DOHH2 (cell line): ENCODE data around the gene ALDH1B1.

Experiments
- CTCF ChIP-seq: fragments of 200-600 bp; sonication (generic); IDR thresholded peaks from one replicate; pipeline ENCODE4 v1.5.1; 2014; ENCODE audit warnings: antibody characterized with exemption, mild to moderate bottlenecking, low read depth, low read length; ENCODE audit not compliant: poor library complexity, severe bottlenecking
- EZH2phosphoT487 ChIP-seq: fragments of 200-600 bp; sonication (generic); IDR thresholded peaks from 2 replicates; pipeline ENCODE4 v1.6.1; 2017; ENCODE audit warnings: borderline replicate concordance, mild to moderate bottlenecking, antibody characterized with exemption, low read length, moderate library complexity, mixed read lengths

GRCh38 chr9:38415856-38416255 is 23.4 kb downstream of the ALDH1B1 start:
- no peak for TF ChIP-seq CTCF
- no peak for TF ChIP-seq EZH2phosphoT487
